ENCODE measurements around the gene MACROD1.

The MACROD1 gene

GRCh38 chr11:64165842-64166635 is at the start of gene MACROD1:
Gene MACROD1, minus strand, starts transcription at chr11:64166113. Its CDS starts 119 bp downstream, at chr11:64165994.
- peak; percentile 76 for DNase-seq (ENCODE audit: low read depth)

GRCh38 chr11:64211181-64211872 is 45.4 kb upstream of the MACROD1 start:
- no peak for DNase-seq (ENCODE audit: low read depth)

GRCh38 chr11:64210301-64211020 is 44.5 kb upstream of the MACROD1 start:
- DNase-seq (ENCODE audit: low read depth), result no peak

GRCh38 chr11:64209563-64209843 is 43.6 kb upstream of the MACROD1 start:
- no peak for DNase-seq (ENCODE audit: low read depth)

GRCh38 chr11:64208796-64209562 is 43.1 kb upstream of the MACROD1 start:
- no peak for DNase-seq (ENCODE audit: low read depth)

- no peak for DNase-seq (ENCODE audit: low read depth)
Observed at GRCh38 chr11:64208086-64208795, 42.3 kb upstream of the MACROD1 start.

GRCh38 chr11:64207256-64208085 is 41.6 kb upstream of the MACROD1 start:
- DNase-seq (ENCODE audit: low read depth), result peak; percentile 93

- DNase-seq (ENCODE audit: low read depth), result peak; percentile 88
Observed at GRCh38 chr11:64206457-64207255, 40.7 kb upstream of the MACROD1 start, which contains the start of gene FERMT3. Gene FERMT3, plus strand, starts transcription at chr11:64206721. Its CDS starts 644 bp downstream, at chr11:64207365.

- DNase-seq (ENCODE audit: low read depth), result peak; percentile 81
Observed at GRCh38 chr11:64204464-64204989, 38.6 kb upstream of the MACROD1 start.

- no peak for DNase-seq (ENCODE audit: low read depth)
Observed at GRCh38 chr11:64204080-64204440, 38.1 kb upstream of the MACROD1 start.

- no peak for DNase-seq (ENCODE audit: low read depth)
Observed at GRCh38 chr11:64203421-64204079, 37.6 kb upstream of the MACROD1 start.

GRCh38 chr11:64202992-64203391 is 37.1 kb upstream of the MACROD1 start:
- no peak for DNase-seq (ENCODE audit: low read depth)

GRCh38 chr11:64201543-64201942 is 35.6 kb upstream of the MACROD1 start:
- DNase-seq (ENCODE audit: low read depth), result no peak

- no peak for DNase-seq (ENCODE audit: low read depth)
Observed at GRCh38 chr11:64198511-64198910, 32.6 kb upstream of the MACROD1 start.

- DNase-seq (ENCODE audit: low read depth), result no peak
Observed at GRCh38 chr11:64196626-64197025, 30.7 kb upstream of the MACROD1 start.

- no peak for DNase-seq (ENCODE audit: low read depth)
Observed at GRCh38 chr11:64192434-64192833, 26.5 kb upstream of the MACROD1 start.

- no peak for DNase-seq (ENCODE audit: low read depth)
Observed at GRCh38 chr11:64186492-64187165, 20.7 kb upstream of the MACROD1 start.

Data from CMK (cell line).